HG03196 (cell line): ENCODE results near the gene GOLGA6L25.
"Not testable (repeated sequence)": the region's sequence is repeated elsewhere in the genome, so short reads cannot be mapped to it uniquely, and the experiment has no call there.

Experiments
- ATAC-seq: cut with Tn5 transposase; IDR thresholded peaks from one replicate; pipeline ENCODE4 v1.9.1; 2021; ENCODE audit not compliant: unreplicated experiment

The GOLGA6L25 gene, protein sequence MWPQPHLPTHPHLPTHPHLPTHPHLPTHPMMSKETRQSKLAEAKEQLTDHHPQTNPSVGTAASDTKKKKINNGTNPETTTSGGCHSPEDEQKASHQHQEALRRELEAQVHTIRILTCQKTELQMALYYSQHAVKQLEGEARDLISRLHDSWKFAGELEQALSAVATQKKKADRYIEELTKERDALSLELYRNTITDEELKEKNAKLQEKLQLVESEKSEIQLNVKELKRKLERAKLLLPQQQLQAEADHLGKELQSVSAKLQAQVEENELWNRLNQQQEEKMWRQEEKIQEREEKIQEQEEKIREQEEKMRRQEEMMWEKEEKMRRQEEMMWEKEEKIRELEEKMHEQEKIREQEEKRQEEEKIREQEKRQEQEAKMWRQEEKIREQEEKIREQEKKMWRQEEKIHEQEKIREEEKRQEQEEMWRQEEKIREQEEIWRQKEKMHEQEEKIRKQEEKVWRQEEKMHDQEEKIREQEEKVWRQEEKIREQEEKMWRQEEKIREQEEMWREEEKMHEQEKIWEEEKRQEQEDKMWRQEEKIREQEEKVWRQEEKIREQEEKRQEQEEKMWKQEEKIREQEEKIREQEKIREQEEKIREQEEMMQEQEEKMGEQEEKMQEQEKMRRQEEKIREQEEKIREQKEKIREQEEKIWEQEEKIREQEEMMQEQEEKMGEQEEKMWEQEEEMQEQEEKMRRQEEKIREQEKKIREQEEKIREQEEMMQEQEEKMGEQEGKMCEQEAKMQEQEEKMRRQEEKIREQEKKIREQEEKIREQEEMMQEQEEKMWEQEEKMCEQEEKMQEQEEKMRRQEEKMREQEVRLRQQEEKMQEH

DNA sequence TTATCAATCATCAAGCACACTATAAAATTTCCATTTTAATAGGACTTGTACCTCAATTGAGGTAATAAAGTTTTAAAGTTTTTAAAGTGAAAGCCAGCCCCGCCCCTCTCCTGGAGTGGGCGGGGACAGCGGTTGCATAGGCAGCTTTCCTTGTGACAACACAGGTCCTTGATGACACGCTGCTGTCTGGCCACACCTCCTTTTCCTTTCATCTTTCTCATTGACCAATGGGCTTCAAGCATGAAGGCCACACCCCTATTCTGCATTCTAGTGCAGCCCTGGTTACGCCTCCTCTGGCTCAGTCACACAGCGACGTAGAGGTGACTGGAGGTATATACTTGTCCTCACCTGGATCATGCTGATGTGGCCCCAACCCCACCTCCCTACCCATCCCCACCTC, at the start of gene GOLGA6L25:
GOLGA6L25 (plus strand) TSS at position 301 of the 400 bp plus-strand sequence; CDS start at position 362, 61 bp downstream.
- ATAC-seq, result not testable (repeated sequence)

DNA sequence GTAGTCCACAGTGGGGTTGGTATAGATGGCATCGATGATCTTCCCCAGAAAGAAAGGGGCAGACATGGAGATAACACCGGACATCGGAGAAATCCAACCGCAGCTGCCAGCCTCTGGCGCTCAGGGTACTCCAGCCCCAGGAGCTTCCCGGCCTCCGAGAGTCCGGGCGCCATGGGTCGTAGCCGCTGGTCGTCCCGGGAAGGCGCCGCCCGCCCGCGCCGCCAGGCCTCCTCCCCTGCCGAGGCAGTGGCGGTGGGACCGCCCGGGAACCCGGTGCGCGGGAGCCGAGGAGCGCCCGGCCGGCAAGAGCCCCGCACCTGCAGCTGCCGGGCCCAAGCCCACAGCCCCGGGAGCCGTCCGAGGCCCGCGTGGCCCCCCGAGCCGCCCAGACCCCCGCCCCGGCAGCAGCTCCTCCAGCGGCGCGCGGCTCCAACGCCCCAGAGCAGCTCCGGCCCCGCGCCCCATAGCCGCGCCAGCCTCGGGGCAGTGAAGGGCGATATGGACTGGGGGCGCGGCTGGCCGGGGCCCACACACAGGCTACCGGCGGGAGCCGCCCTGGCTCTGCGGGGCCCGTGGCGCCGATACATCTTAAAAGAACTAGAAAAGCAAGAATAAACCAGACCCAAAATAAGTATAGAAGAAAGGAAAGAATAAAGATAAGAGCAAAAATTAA, 45.0 kb upstream of the GOLGA6L25 start:
- ATAC-seq, result not testable (repeated sequence)

DNA sequence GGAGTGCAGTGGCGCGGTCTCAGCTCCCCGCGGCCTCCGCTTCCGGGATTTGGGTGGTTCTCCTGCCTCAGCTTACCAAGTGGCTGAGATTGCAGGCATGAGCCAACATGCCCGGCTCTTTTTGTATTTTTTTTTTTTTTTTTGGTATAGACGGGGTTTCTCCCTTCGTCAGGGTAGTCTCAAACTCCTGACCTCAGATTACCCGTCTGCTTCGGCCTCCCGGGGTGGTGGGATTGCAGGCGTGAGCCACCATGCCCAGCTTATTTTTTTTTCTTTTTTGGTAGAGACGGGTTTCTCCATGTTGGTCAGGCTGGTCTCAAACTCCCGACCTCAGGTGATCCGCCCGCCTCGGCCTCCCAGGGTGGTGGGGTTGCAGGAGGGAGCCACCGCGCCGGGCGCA, 39.2 kb upstream of the GOLGA6L25 start:
- ATAC-seq, result not testable (repeated sequence)

DNA sequence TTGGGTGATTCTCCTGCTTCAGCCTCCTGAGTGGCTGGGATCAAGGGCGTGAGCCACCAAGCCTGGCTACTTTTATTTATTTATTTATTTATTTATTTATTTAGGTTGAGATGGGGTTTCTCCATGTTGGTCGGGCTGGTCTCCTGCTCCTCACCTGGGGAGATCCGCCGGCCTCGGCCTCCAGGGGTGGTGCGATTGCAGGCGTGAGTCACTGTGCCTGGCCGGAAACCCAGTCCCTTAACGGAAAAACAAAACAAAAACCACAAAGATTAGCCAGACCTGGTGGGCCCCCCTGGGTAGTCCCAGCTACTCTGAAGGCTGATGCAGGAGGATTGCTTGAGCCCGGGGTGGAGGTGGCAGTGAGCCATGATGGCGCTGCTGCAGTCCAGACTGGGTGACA, 38.2 kb upstream of the GOLGA6L25 start:
- ATAC-seq, result not testable (repeated sequence)

DNA sequence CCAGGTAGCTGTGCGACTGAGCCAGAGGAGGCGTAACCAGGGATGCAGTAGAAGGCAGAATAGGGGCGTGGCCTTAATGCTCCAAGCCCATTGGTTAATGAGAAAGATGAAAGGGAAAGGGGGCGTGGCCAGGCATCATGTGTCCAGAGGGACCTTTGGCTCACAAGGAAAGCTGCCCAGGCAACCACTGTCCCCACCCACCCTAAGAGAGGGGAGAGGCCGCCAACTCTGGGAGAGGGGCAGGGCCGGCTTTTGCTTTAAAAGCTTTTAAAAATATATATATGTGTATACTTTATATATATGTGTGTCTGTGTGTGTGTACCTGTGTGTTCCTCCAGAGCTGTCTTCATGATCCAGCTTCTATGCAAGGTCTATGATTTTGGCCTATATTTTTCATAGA, 20.4 kb upstream of the GOLGA6L25 start, which contains the start of gene GOLGA8G:
GOLGA8G (minus strand) TSS at position 18 of the 400 bp plus-strand sequence. CDS start 62 bp downstream, outside the sequence.
- not testable (repeated sequence) for ATAC-seq

DNA sequence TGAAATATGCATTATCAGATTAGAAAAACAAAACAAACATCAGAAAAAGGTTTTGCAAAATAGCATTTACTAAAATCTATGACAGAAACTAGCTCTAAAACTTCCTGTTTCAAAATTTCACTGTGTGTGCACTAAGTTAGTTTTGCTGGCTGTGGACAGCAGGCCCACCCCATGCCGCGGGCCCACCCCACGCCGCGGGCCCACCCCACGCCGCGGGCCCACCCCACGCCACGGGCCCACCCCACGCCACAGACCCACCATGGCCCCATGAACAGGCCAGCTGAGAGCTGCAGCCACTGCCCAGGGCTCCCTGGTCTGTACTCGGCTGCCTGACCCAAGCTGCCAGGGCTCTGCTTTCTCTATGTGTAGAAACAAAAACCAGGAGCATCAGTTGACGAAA, 20.0 kb downstream of the GOLGA6L25 start:
- not testable (repeated sequence) for ATAC-seq

DNA sequence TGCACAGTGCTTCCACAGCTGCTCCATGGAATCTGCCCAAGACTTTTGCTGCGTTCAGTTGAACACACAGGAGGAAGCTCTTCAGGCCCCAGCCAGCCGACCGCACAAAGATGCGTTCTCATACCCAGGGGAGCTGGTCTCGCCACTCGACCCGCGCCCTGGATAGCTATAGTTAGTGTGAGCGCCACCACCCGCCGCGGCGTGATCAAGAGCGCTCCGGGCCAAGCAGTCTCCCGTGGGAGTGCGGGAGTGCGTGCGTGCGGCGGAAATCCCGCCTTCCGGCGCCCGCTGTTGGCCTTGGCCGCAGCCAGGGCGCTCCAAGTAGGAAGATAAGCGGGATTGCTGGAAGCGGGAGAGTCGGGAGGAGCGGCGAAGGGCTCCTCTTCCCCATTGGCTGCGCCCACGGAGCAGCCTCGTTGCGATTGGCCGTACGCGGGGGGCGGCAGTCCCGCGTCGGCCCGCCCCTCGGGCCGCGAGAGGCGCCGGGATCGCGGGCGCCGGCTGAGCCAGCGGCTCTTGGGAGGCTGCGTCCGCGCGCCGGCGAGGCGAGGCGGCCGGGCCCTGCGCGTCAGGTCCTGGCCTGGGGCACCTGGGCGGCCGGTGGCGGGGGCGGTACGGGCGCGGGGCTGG, 35.7 kb downstream of the GOLGA6L25 start:
- ATAC-seq, result not testable (repeated sequence)

DNA sequence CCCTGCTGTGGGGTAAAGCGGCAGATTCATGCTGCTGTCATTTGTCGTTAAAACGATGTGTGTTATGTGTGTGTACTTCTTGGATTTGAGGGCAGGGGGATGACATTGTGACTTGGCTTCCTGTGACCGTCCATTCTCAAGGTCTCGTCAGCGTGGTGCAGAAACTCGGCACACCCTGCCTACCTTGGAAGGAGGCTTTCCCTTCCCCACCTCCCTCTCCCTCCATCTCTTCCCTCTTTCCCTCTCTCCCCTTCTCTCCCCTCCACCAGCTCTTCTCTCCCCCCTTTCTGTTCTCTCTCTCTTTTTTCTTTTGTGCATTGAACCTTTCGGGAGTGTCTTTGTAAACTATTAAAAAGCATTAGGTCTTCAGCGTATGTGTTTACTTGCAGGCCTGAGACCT, 36.4 kb downstream of the GOLGA6L25 start:
- ATAC-seq, result not testable (repeated sequence)

DNA sequence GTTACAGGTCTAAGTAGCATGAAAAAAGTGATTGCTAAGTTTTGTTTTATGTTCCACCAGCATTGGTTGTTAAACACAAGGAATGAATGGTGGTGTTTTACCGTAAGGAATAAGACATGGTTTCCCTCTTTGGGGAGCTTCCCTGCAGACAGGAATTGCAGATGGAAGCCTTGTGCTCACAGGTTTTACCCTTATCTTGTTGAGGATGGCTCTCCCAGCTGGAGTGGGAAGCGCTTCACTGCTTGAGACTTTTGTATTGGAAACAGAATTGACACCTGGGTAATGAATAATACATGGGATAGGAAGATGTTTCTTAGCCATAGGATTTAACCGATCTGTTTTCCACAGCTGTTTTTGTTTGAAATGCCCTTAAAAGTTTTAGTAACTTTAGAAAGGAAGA, 39.0 kb downstream of the GOLGA6L25 start:
- not testable (repeated sequence) for ATAC-seq

DNA sequence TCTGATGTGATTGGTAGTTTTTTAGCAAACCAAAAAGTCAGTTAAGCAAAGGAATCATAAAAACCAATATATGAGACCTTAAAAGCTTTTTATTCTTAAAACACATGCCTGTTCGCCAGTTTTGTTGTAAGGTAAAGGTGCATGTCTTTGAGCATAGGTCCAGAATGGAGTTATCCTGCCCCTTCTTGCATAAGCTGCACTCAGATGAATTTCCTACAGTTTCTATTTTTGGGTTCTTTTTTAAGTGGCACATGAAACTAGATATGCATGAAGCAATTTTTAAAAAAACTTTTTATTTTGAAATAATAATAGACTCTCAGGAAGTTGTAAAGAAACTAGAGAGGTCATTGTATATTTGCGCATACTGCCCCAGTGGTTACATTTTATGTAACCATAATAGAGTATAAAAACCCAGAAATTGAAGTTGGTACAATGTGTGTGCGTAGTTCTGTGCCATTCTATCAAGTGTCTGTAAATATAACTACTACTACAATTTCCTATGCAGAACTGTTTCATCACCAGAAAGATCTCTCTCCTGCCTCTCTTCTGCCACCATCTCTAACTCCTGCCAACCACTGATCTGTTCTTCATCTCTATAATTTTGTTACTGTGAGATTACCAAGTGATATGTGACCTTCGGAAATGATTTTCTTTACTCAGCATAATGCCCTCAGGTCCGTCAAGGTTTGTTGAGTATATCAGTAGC, 40.2 kb downstream of the GOLGA6L25 start:
- not testable (repeated sequence) for ATAC-seq

DNA sequence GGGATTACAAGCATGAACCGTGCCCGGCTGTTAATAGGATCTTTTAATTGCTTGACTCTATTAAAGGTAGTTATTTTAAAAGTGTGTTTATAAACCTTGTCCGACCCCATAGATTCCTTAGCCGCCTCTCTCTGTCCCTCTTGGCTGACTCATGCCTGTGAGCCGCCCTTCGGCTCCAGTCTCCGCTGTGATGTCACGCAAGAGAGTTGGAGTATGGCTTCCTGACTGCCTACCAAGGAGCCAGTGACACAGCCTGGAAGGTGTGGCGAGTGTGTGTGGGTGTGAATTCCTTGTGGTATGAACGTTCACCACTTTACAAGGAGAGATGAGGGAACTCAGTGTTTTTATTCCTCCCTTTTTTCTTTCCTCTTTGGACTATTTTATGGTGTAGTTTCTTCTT, 44.1 kb downstream of the GOLGA6L25 start:
- not testable (repeated sequence) for ATAC-seq

DNA sequence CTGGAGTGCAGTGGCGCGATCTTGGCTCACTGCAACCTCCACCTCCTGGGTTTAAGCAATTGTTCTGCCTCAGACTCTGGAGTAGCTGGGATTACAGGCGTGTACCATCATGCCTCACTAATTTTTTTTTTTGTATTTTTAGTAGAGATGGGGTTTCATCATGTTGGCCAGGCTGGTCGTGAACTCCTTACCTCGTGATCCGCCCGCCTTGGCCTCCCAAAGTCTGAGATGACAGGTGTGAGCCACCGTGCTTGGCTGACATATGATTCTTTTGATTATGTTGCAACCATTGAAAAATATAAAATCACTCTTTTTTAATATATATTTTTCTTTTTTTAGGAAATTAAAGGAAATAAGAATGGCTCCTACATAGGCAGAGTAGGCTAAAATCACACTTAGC, 44.8 kb downstream of the GOLGA6L25 start:
- not testable (repeated sequence) for ATAC-seq

DNA sequence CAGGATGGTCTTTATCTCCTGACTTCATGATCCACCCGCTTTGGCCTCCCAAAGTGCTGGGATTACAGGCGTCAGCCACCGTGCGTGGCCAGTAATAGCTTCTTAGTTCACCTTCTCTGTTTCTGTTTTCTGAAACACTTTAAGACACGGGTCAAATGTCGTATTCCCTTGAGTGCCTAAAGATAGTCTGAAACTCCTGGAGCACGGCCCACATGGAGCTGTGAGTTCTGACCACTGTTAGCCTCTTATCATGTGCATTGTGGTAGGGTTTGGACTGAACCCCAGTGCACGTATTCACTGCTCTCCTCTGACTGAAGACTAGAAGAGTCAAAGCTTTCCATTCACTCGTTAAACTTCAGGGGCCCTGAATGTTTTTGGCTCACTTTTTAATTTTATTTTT, 48.8 kb downstream of the GOLGA6L25 start:
- ATAC-seq, result not testable (repeated sequence)
